CD1c-positive myeloid dendritic cell (primary cell): ENCODE data around the gene DLGAP4.

Source experiments
- DNase-seq: peaks from one replicate; pipeline ENCODE4 v3.0.0-alpha.2; 2016; ENCODE audit errors: extremely low spot score

The DLGAP4 gene

GRCh38 chr20:36447101-36447500 is 141.0 kb downstream of the DLGAP4 start:
- DNase-seq: no peak

- DNase-seq: no peak
Observed at GRCh38 chr20:36449663-36450062, 143.5 kb downstream of the DLGAP4 start.

GRCh38 chr20:36454332-36454697 is 148.2 kb downstream of the DLGAP4 start:
- DNase-seq: no peak

- DNase-seq: no peak
Observed at GRCh38 chr20:36454698-36455427, 148.7 kb downstream of the DLGAP4 start.

- no peak for DNase-seq
Observed at GRCh38 chr20:36455972-36456625, 150.0 kb downstream of the DLGAP4 start.

- DNase-seq: peak; percentile 96
Observed at GRCh38 chr20:36460648-36461599, 154.8 kb downstream of the DLGAP4 start.

- peak; percentile 50 for DNase-seq
Observed at GRCh38 chr20:36461600-36462439, 155.7 kb downstream of the DLGAP4 start.

GRCh38 chr20:36462440-36463211 is 156.5 kb downstream of the DLGAP4 start:
- peak; percentile 43 for DNase-seq

- DNase-seq: no peak
Observed at GRCh38 chr20:36463212-36464061, 157.3 kb downstream of the DLGAP4 start.

- peak; percentile 56 for DNase-seq
Observed at GRCh38 chr20:36465109-36466080, 159.3 kb downstream of the DLGAP4 start.

- DNase-seq: peak; percentile 3
Observed at GRCh38 chr20:36466089-36466488, 159.9 kb downstream of the DLGAP4 start.

- peak; percentile 15 for DNase-seq
Observed at GRCh38 chr20:36467076-36467999, 161.2 kb downstream of the DLGAP4 start.

GRCh38 chr20:36468149-36469000 is 162.2 kb downstream of the DLGAP4 start:
- no peak for DNase-seq

- DNase-seq: no peak
Observed at GRCh38 chr20:36469973-36470372, 163.8 kb downstream of the DLGAP4 start.

- DNase-seq: no peak
Observed at GRCh38 chr20:36471885-36472636, 165.9 kb downstream of the DLGAP4 start.

- DNase-seq: no peak
Observed at GRCh38 chr20:36472637-36473090, 166.5 kb downstream of the DLGAP4 start.
